T-cell (primary cell): ENCODE measurements around the gene OR5D18. TPM values are rescaled to one million over a fixed set of nuclear protein-coding genes. Genes with fewer than 3 reads are reported as not detected.

ENCODE experiments used
- total RNA-seq, 35 experiments: library from RNA in 6 of 35; stranded (reverse) in 6 of 35; fragments of 120-200 nt in 1 of 35; gene quantifications; one replicate each; pipeline versions ENCODE4 v1.2.1 to v1.2.4 and lab custom pipeline; 2013 to 2026

OR5D18 gene
- total RNA-seq, 5 donors from 2014 or later (not counting 1 experiment from before 2014, with no cell fraction given), result not detected

Other genes starting within 250 kb of the OR5D18 start
- not detected for gene OR4C16, start 247.5 kb upstream of the OR5D18 start, total RNA-seq
- gene OR4C11, start 212.0 kb upstream of the OR5D18 start, total RNA-seq, result not detected
- gene OR4P4, start 184.5 kb upstream of the OR5D18 start, total RNA-seq, result not detected
- not detected for gene OR4S2, start 171.3 kb upstream of the OR5D18 start, total RNA-seq
- gene OR4C6, start 157.4 kb upstream of the OR5D18 start, total RNA-seq, result not detected
- not detected for gene OR5D13, start 46.2 kb upstream of the OR5D18 start, total RNA-seq
- not detected for gene OR5D14, start 24.1 kb upstream of the OR5D18 start, total RNA-seq
- gene OR5L1, start 8.3 kb upstream of the OR5D18 start, total RNA-seq, result not detected
- gene OR5L2, start 7.6 kb downstream of the OR5D18 start, total RNA-seq, result not detected
- gene OR5D16, start 19.1 kb downstream of the OR5D18 start, total RNA-seq, result not detected
- not detected for gene TRIM51, start 63.7 kb downstream of the OR5D18 start, total RNA-seq
- gene OR5W2, start 95.0 kb downstream of the OR5D18 start, total RNA-seq, result not detected
- gene OR5I1, start 116.8 kb downstream of the OR5D18 start, total RNA-seq, result not detected
- not detected for gene OR10AG1, start 150.3 kb downstream of the OR5D18 start, total RNA-seq
- gene OR5F1, start 175.0 kb downstream of the OR5D18 start, total RNA-seq, result not detected
- gene OR5AS1, start 208.0 kb downstream of the OR5D18 start, total RNA-seq, result not detected